IMR-90 (cell line): ENCODE measurements around the gene CRYBG2. TPM values are rescaled to one million over a fixed set of nuclear protein-coding genes. Genes with fewer than 3 reads are reported as not detected.
"Not testable (repeated sequence)": the region's sequence is repeated elsewhere in the genome, so short reads cannot be mapped to it uniquely, and the experiment has no call there.

ENCODE experiments used
- ATAC-seq: fragments of 200-7000 bp; cut with Tn5 transposase; 2 replicates; pipeline ENCODE4 v1.9.1; 2020; ENCODE audit warnings: low read depth, mild to moderate bottlenecking, moderate library complexity
- BruUV-seq: library from RNA; stranded (reverse); fragments of 400-500 nt; replicated peaks from 2 replicates; lab custom pipeline; 2021; lab: Mats Ljungman, UMichigan
- CTCF ChIA-PET: fragments of 300-600 bp; formaldehyde crosslinking; extraction: SDS; loops from one replicate; lab custom pipeline; 2021; ENCODE audit warnings: antibody characterized with exemption; lab: Yijun Ruan, JAX
- POLR2A ChIA-PET: fragments of 300-600 bp; sonication (Branson Sonifier 250); formaldehyde crosslinking; loops from one replicate; lab custom pipeline; 2022; ENCODE audit warnings: antibody characterized with exemption; ENCODE audit not compliant: unreplicated experiment; lab: Charles Lee
- DNase-seq: peaks from one replicate; pipeline ENCODE4 v3.0.0; 2013
- H2AFZ ChIP-seq: replicated peaks from 2 replicates; pipeline ENCODE3; 2013; ENCODE audit warnings: low read length, mild to moderate bottlenecking; ENCODE audit not compliant: poor library complexity
- H2AK5ac ChIP-seq: 2 replicates; pipeline ENCODE4 v1.6.1; 2013; ENCODE audit warnings: low read depth, low read length, inconsistent platforms
- H2AK9ac ChIP-seq: replicated peaks from 2 replicates; pipeline ENCODE3; 2013; ENCODE audit warnings: mild to moderate bottlenecking, low read depth, low read length, moderate library complexity; ENCODE audit not compliant: poor library complexity
- H2BK120ac ChIP-seq: 2 replicates; pipeline ENCODE4 v1.6.1; 2013; ENCODE audit warnings: low read depth, low read length, inconsistent platforms
- H2BK15ac ChIP-seq: 3 replicates; pipeline ENCODE4 v1.6.1; 2013; ENCODE audit warnings: low read depth, low read length, inconsistent platforms
- H2BK20ac ChIP-seq: 2 replicates; pipeline ENCODE4 v1.6.1; 2013; ENCODE audit warnings: low read depth, mild to moderate bottlenecking, inconsistent platforms, low read length, moderate library complexity
- H2BK5ac ChIP-seq: 2 replicates; pipeline ENCODE4 v1.6.1; 2013; ENCODE audit warnings: mild to moderate bottlenecking, low read depth, low read length, inconsistent platforms; ENCODE audit not compliant: poor library complexity, severe bottlenecking
- H3K14ac ChIP-seq: replicated peaks from 2 replicates; pipeline ENCODE4 v1.6.1; 2013; ENCODE audit warnings: low read depth, low read length, inconsistent platforms
- H3K18ac ChIP-seq: 2 replicates; pipeline ENCODE4 v1.6.1; 2013; ENCODE audit warnings: low read depth, low read length, control low read depth
- H3K23ac ChIP-seq: 2 replicates; pipeline ENCODE4 v1.6.1; 2013; ENCODE audit warnings: low read depth, low read length, inconsistent platforms
- H3K27ac ChIP-seq: 2 replicates; pipeline ENCODE4 v1.5.1; 2013; ENCODE audit warnings: mild to moderate bottlenecking, control low read depth, low read length; ENCODE audit not compliant: insufficient read depth
- H3K27me3 ChIP-seq: 2 replicates; pipeline ENCODE4 v1.6.1; 2013; ENCODE audit warnings: low read length; ENCODE audit not compliant: control insufficient read depth, insufficient read depth
- H3K36me3 ChIP-seq: 2 replicates; pipeline ENCODE4 v1.6.1; 2013; ENCODE audit warnings: low read length, mixed read lengths; ENCODE audit not compliant: control insufficient read depth, insufficient read depth
- H3K4ac ChIP-seq: 2 replicates; pipeline ENCODE4 v1.6.1; 2013; ENCODE audit warnings: low read depth, low read length, inconsistent platforms
- H3K4me1 ChIP-seq: 2 replicates; pipeline ENCODE4 v1.6.1; 2013; ENCODE audit warnings: low read length, mixed read lengths; ENCODE audit not compliant: control insufficient read depth, insufficient read depth
- H3K4me2 ChIP-seq: 2 replicates; pipeline ENCODE4 v1.6.1; 2013; ENCODE audit warnings: low read depth, mild to moderate bottlenecking, control low read depth, low read length, moderate library complexity
- H3K4me3 ChIP-seq: 2 replicates; pipeline ENCODE4 v1.5.1; 2013; ENCODE audit warnings: low read depth, mild to moderate bottlenecking, control low read depth, low read length, moderate library complexity; ENCODE audit not compliant: insufficient read depth
- H3K56ac ChIP-seq: 2 replicates; pipeline ENCODE4 v1.6.1; 2013; ENCODE audit warnings: low read length, inconsistent platforms; ENCODE audit not compliant: insufficient read depth; ENCODE audit errors: extremely low read depth
- H3K79me1 ChIP-seq, 2 experiments: 2 replicates each; pipeline ENCODE4 v1.6.1; 2013; ENCODE audit warnings: low read length in 2 of 2, inconsistent platforms in 1 of 2, low read depth in 1 of 2
- H3K9ac ChIP-seq: 2 replicates; pipeline ENCODE4 v1.6.1; 2013; ENCODE audit warnings: low read depth, low read length, control low read depth
- H3K9me1 ChIP-seq: 2 replicates; pipeline ENCODE4 v1.6.1; 2013; ENCODE audit warnings: low read length, inconsistent platforms; ENCODE audit not compliant: insufficient read depth
- H3K9me3 ChIP-seq: 2 replicates; pipeline ENCODE4 v1.6.1; 2013; ENCODE audit warnings: low read length; ENCODE audit not compliant: control insufficient read depth, insufficient read depth
- H4K20me1 ChIP-seq: 2 replicates; pipeline ENCODE4 v1.6.1; 2013; ENCODE audit warnings: low read length, inconsistent platforms; ENCODE audit not compliant: insufficient read depth
- H4K5ac ChIP-seq: 2 replicates; pipeline ENCODE4 v1.6.1; 2013; ENCODE audit warnings: mild to moderate bottlenecking, low read depth, low read length, control low read depth
- H4K8ac ChIP-seq, 2 experiments: 2 replicates each; pipeline ENCODE4 v1.6.1; 2013; ENCODE audit warnings: low read depth in 2 of 2, low read length in 2 of 2, control low read depth in 1 of 2, inconsistent platforms in 1 of 2
- H4K91ac ChIP-seq: 2 replicates; pipeline ENCODE4 v1.6.1; 2013; ENCODE audit warnings: low read depth, low read length, inconsistent platforms; ENCODE audit not compliant: insufficient read depth
- WGBS, 2 experiments: methylation state at CpG; one replicate each; pipeline versions ENCODE4 v1.1.5 to v1.1.7; 2013; ENCODE audit warnings: missing lambda C conversion rate in 2 of 2; ENCODE audit not compliant: insufficient read length in 1 of 2; ENCODE audit errors: extremely low coverage in 2 of 2; 5-methylcytosine and 5-hydroxymethylcytosine counted together
- dilution Hi-C: fragments of 300-500 bp; cut with HindIII; formaldehyde crosslinking; loops from one replicate; pipeline ENCODE4 v1.14.3; 2018; ENCODE audit warnings: low sequenced_read_pairs; ENCODE audit not compliant: unreplicated experiment
- in situ Hi-C: fragments of 300-500 bp; cut with MboI; formaldehyde crosslinking; loops from 3 replicates; pipeline ENCODE4 v1.14.3; 2019; ENCODE audit warnings: low sequenced_read_pairs, inconsistent platforms, mixed read lengths
- intact Hi-C: fragments of 100-400 bp; cut with micrococcal nuclease; formaldehyde crosslinking; loops from 2 replicates; pipeline ENCODE4 v1.10.0; 2022
- polyA plus RNA-seq, 3 experiments: library from polyadenylated mRNA; depleted of rRNA; stranded (reverse); fragments of >200 nt; gene quantifications; 2 replicates each; pipeline ENCODE4 v1.2.3, GENCODE V29; 2012; ENCODE audit warnings: low replicate concordance in 1 of 3
- total RNA-seq: library from RNA; depleted of rRNA; stranded (reverse); fragments of >200 nt; gene quantifications from 2 replicates; pipeline ENCODE4 v1.2.3, GENCODE V29; 2012

Gene CRYBG2
- total and polyA plus RNA-seq, 2 of the 4 experiments (the other 2 are of a cell fraction), result not detected

DNA sequence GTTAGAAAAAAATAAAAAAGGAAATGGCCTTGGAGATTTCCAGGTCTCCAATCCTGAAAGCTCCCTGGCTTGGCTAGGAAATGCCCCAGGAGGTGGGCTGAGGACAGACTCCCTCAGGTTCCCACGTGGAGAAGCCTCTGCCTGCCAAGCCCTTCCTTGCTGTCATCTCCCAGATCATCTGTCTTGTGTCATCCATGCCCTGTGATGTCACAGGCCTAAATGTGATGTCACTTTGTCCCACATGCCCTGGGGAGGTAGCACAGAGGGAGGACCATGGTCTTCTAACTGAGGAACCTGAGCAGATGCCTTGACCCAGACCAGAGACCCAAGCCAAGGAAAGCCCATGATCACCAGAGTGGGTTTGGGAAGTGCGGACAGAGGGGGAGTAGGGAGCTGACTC is 20.4 kb upstream of the CRYBG2 start:
- H2AK9ac ChIP-seq, H4K5ac ChIP-seq, H3K27ac ChIP-seq, H2BK15ac ChIP-seq, DNase-seq, H4K91ac ChIP-seq, ATAC-seq, H3K56ac ChIP-seq, H3K9me3 ChIP-seq, H2AK5ac ChIP-seq, H2BK20ac ChIP-seq, dilution Hi-C loops, H4K8ac ChIP-seq, H3K4me2 ChIP-seq, H3K23ac ChIP-seq, H3K9ac ChIP-seq, intact Hi-C loops, H2AFZ ChIP-seq, H3K79me1 ChIP-seq, H3K36me3 ChIP-seq, in situ Hi-C loops, H3K14ac ChIP-seq, H4K20me1 ChIP-seq, H3K9me1 ChIP-seq, H3K4me3 ChIP-seq, H3K18ac ChIP-seq, BruUV-seq, H3K27me3 ChIP-seq, H2BK5ac ChIP-seq, H2BK120ac ChIP-seq, POLR2A ChIA-PET: not testable (repeated sequence)
- H3K4me1 ChIP-seq, result peaks cover 10% of the 10 kb centered on the region
- peak overlapping the region; percentile 26 for H3K4ac ChIP-seq
- WGBS, 2 experiments, result no CpG with 5 or more reads among the region's 2 CpGs
- CTCF ChIA-PET, result interaction anchor here (1.2 kb wide), 1 partner anchor 43 kb away, joined by 4 read pairs; no protein-coding TSS in a partner anchor
